ENCODE results near the gene RTP3. TPM values are rescaled to one million over a fixed set of nuclear protein-coding genes. Genes with fewer than 3 reads are reported as not detected.

Gene RTP3
- total RNA-seq, 1 experiment from 2014 or later = not detected

DNA sequence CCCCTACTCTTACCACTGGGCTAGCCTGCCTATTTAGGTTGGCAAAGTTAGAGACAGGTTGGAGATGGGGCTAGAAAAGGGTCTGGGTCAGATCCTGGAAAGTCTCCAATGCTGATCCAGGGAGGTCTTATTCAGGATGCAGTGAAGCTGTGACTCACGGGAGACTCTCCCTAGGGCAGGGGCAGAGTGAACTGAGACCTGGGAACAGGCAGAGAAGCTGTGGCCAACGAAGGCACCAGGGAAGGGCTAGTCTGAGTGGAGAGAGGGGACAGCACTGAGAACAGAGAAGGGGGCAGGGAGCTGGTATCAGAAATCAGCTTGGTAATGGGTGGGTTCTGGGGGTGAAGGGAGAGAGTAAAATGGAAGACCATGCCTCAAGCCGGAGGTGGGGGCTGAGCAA lies 35.3 kb upstream of the RTP3 start:
- ChIA-PET POLR2A (no interaction called here), CTCF (no interaction called here)
- Histone ChIP-seq H3K27me3 (ENCODE audit: control insufficient read depth, insufficient read depth, low read length) (no peaks in the 10 kb centered on the region), H3K4me1 (ENCODE audit: control insufficient read depth, insufficient read depth, low read length) (no peaks in the 10 kb centered on the region), H3K4me3 (ENCODE audit: low read depth in 2 of 2, low read length in 2 of 2) (no peak overlapping the region), H3K9me3 (ENCODE audit: control insufficient read depth, insufficient read depth, low read depth, low read length) (no peaks in the 10 kb centered on the region), H3K27ac (ENCODE audit: low read length) (no peak overlapping the region), H3K36me3 (ENCODE audit: control insufficient read depth, insufficient read depth, low read length) (no peaks in the 10 kb centered on the region)
- intact Hi-C loops (cut with micrococcal nuclease; ENCODE audit: unreplicated experiment) = no loop called here
- DNase-seq (ENCODE audit: low read depth, low spot score) (no peak), ATAC-seq (no peak)
- no TSS peak for BruUV-seq (replicated peaks)
- in situ Hi-C loops (cut with HindIII; ENCODE audit: low pct_unique_long_range_greater_than_20kb, low sequenced_read_pairs) = no loop called here
- TF ChIP-seq SIN3A (IDR thresholded peaks at IDR 0.05; ENCODE audit: borderline replicate concordance, insufficient read depth, low read depth, low read length) (no peak), POLR2AphosphoS5 (IDR thresholded peaks at IDR 0.05; ENCODE audit: low read depth, low read length) (no peak), TCF7L2 (IDR thresholded peaks at IDR 0.05; ENCODE audit: low read depth, low read length) (no peak)
- TF ChIP-seq, protein P1, sequence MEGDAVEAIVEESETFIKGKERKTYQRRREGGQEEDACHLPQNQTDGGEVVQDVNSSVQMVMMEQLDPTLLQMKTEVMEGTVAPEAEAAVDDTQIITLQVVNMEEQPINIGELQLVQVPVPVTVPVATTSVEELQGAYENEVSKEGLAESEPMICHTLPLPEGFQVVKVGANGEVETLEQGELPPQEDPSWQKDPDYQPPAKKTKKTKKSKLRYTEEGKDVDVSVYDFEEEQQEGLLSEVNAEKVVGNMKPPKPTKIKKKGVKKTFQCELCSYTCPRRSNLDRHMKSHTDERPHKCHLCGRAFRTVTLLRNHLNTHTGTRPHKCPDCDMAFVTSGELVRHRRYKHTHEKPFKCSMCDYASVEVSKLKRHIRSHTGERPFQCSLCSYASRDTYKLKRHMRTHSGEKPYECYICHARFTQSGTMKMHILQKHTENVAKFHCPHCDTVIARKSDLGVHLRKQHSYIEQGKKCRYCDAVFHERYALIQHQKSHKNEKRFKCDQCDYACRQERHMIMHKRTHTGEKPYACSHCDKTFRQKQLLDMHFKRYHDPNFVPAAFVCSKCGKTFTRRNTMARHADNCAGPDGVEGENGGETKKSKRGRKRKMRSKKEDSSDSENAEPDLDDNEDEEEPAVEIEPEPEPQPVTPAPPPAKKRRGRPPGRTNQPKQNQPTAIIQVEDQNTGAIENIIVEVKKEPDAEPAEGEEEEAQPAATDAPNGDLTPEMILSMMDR (IDR thresholded peaks at IDR 0.05) = no peak
- TF ChIP-seq, protein P2, sequence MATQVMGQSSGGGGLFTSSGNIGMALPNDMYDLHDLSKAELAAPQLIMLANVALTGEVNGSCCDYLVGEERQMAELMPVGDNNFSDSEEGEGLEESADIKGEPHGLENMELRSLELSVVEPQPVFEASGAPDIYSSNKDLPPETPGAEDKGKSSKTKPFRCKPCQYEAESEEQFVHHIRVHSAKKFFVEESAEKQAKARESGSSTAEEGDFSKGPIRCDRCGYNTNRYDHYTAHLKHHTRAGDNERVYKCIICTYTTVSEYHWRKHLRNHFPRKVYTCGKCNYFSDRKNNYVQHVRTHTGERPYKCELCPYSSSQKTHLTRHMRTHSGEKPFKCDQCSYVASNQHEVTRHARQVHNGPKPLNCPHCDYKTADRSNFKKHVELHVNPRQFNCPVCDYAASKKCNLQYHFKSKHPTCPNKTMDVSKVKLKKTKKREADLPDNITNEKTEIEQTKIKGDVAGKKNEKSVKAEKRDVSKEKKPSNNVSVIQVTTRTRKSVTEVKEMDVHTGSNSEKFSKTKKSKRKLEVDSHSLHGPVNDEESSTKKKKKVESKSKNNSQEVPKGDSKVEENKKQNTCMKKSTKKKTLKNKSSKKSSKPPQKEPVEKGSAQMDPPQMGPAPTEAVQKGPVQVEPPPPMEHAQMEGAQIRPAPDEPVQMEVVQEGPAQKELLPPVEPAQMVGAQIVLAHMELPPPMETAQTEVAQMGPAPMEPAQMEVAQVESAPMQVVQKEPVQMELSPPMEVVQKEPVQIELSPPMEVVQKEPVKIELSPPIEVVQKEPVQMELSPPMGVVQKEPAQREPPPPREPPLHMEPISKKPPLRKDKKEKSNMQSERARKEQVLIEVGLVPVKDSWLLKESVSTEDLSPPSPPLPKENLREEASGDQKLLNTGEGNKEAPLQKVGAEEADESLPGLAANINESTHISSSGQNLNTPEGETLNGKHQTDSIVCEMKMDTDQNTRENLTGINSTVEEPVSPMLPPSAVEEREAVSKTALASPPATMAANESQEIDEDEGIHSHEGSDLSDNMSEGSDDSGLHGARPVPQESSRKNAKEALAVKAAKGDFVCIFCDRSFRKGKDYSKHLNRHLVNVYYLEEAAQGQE (IDR thresholded peaks at IDR 0.05; ENCODE audit: insufficient read depth in 1 of 2, low read depth in 2 of 2, low read length in 1 of 2) = no peak

DNA sequence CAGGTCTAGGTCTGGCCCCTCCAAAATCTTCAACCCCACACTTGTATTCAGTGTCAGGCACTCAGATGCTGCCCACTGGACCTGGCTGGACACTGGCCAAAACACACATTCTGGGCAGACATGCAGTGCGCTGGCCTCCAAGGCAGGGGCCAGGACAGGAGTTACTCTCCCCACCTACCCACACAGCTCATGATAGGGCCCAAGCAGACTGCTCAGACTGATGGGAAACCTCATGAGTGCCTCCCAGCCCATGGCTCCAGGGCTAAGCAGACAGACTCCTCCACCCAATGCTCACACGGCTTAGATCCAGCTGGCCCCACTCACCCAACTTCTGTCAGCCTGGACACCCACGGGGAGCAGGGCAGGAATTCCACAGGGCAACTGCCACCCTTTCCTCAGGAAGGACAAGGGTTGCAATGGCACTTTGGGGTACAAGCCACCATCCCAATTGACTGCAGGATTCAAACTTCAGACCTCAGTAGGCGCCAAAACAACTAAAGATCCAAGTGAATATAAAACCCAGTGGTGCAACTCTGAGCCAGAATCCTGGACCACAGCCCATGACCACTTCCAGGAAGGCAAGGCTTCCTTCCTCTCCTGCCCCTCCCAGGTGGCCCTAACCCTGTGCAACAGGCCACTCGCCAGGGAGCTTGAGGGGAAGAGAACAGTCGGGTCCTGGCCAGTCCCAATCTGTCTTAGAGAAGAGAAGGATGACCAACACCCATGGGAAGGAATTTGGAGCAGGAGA lies 34.5 kb upstream of the RTP3 start:
- Histone ChIP-seq H3K36me3 (ENCODE audit: control insufficient read depth, insufficient read depth, low read length) (no peaks in the 10 kb centered on the region), H3K27me3 (ENCODE audit: control insufficient read depth, insufficient read depth, low read length) (no peaks in the 10 kb centered on the region), H3K4me1 (ENCODE audit: control insufficient read depth, insufficient read depth, low read length) (no peaks in the 10 kb centered on the region), H3K27ac (ENCODE audit: low read length) (no peak overlapping the region), H3K9me3 (ENCODE audit: control insufficient read depth, insufficient read depth, low read depth, low read length) (no peaks in the 10 kb centered on the region), H3K4me3 (ENCODE audit: low read depth in 2 of 2, low read length in 2 of 2) (no peak overlapping the region)
- intact Hi-C loops (cut with micrococcal nuclease; ENCODE audit: unreplicated experiment) (no loop called here), in situ Hi-C loops (cut with HindIII; ENCODE audit: low pct_unique_long_range_greater_than_20kb, low sequenced_read_pairs) (no loop called here)
- ChIA-PET POLR2A (no interaction called here), CTCF (no interaction called here)
- no peak for DNase-seq (ENCODE audit: low read depth, low spot score)
- no peak for TF ChIP-seq POLR2AphosphoS5 (IDR thresholded peaks at IDR 0.05; ENCODE audit: low read depth, low read length)
- TF ChIP-seq, protein P1 (IDR thresholded peaks at IDR 0.05) = no peak
- TF ChIP-seq, protein P2 (IDR thresholded peaks at IDR 0.05; ENCODE audit: insufficient read depth in 1 of 2, low read depth in 2 of 2, low read length in 1 of 2) = no peak
- no peak for TF ChIP-seq TCF7L2 (IDR thresholded peaks at IDR 0.05; ENCODE audit: low read depth, low read length)
- no peak for TF ChIP-seq SIN3A (IDR thresholded peaks at IDR 0.05; ENCODE audit: borderline replicate concordance, insufficient read depth, low read depth, low read length)
- BruUV-seq (replicated peaks) = no TSS peak
- no peak for ATAC-seq

Measured in Panc1 (cell line).